GM19351 (cell line): ENCODE measurements around the gene ZNF226.
"Not testable (repeated sequence)": the region's sequence is repeated elsewhere in the genome, so short reads cannot be mapped to it uniquely, and the experiment has no call there.

Experiments used
- ATAC-seq: cut with Tn5 transposase; IDR thresholded peaks from one replicate; pipeline ENCODE4 v1.9.1; 2021; ENCODE audit warnings: mild to moderate bottlenecking, moderate library complexity; ENCODE audit not compliant: unreplicated experiment

Gene ZNF226

DNA sequence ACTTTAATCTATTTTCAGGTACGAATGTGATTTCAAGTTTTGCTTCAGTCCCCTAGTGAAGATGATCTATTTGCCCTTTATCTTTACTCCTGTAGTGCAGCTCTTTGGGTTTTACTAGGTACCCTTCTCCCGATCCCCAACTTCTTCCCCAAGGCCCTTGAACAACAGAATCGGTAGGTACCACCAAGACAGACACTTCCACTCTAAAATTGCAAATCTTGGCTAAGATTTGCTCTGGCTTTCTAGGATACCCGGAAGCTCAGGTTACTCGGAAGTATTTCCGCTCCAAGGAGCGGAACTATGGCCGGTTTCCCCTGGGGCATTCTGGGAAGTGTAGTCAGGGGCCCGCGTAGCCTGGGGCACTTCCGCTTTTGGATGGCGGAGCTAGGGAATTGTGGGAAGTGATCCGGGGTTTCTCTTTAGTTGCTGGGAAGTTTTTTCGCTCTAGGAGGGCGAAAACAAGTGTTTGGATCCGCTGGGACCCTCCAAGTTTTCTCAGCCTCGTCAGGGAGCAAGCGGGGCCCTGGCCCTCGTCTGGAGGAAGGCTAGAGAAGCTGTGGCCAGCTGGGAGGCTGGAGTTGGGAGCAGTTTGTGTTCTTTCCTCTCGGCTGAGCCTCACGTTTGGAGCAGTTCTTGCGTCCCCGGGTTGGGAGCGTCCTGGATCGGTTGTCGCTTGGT is 42.4 kb downstream of the ZNF226 start:
- ATAC-seq, result peak; percentile 89

DNA sequence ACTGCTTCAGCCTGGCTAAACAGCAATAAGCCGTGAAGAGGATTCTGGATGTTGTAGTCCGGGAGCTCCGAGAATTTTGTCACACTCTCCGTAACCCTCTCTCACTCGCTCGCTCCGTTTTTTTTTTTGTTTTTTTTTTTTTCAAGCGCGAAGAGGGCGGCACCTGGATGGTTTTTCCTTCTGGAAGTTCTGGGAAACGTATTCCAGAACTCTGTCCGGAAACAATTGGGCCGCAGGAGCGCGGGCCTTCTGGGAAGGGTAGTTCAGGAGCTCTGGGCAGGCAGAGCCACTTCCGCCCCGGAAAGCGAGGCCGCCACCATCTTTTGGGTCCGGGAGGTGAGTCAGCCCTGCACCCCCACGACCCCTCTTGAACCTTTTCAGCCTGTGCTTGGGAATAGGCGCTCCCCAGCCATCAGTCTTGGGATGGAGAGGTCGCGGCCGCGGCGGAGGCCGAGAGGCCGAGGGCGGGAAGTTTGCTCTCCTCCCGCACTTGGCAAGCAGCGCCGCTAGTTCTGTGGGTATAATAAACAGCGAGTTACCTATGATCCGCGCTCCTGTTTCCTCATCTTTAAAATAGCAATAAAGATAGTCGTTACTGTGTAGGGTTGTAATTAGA is 47.5 kb downstream of the ZNF226 start, which contains the start of gene ZNF227:
Gene ZNF227 (plus strand): TSS at position 283 of the 616 bp plus-strand sequence. CDS start 5,261 bp downstream, outside the sequence.
- peak; percentile 88 for ATAC-seq

DNA sequence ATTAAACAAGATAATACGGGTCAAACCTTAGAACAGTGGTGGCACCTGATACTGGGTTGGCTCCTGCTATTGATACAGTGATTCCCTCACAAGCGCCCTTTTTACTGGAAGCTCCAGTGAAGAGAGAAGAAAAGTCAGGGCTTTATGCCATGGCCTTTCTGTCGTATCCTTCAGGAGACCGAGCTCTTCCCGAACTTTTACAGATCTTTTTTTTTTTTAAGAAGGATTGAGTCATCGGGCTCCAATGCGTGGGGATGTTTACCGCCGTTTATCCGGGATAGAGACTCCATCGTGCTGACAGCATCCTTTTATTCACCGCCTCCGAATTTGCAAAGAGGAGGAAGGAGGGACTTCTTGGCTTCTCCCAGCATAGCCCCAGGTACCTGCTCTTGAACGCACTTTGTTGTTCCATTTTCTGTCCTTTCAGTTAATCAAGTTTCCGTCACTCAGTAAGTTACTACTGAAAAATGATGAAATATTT is 48.0 kb downstream of the ZNF226 start:
- ATAC-seq, result peak; percentile 18

DNA sequence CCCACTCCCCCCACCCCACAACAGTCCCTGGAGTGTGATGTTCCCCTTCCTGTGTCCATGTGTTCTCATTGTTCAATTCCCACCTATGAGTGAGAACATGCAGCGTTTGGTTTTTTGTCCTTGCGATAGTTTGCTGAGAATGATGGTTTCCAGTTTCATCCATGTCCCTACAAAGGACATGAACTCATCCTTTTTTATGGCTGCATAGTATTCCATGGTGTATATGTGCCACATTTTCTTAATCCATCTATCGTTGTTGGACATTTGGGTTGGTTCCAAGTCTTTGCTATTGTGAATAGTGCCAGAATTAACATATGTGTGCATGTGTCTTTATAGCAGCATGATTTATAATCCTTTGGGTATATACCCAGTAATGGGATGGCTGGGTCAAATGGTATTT is 55.0 kb downstream of the ZNF226 start:
- not testable (repeated sequence) for ATAC-seq

DNA sequence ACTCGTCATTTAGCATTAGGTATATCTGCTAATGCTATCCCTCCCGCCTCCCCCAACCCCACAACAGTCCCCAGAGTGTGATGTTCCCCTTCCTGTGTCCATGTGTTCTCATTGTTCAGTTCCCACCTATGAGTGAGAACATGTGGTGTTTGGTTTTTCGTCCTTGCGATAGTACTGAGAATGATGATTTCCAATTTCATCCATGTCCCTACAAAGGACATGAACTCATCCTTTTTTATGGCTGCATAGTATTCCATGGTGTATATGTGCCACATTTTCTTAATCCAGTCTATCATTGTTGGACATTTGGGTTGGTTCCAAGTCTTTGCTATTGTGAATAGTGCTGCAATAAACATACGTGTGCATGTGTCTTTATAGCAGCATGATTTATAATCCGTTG is 55.9 kb downstream of the ZNF226 start:
- not testable (repeated sequence) for ATAC-seq

DNA sequence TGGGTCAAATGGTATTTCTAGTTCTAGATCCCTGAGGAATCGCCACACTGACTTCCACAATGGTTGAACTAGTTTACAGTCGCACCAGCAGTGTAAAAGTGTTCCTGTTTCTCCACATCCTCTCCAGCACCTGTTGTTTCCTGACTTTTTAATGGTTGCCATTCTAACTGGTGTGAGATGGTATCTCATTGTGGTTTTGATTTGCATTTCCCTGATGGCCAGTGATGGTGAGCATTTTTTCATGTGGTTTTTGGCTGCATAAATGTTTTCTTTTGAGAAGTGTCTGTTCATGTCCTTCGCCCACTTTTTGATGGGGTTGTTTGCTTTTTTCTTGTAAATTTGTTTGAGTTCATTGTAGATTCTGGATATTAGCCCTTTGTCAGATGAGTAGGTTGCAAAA is 56.4 kb downstream of the ZNF226 start:
- ATAC-seq, result not testable (repeated sequence)
